ENCODE data around the gene GJB4. TPM values are rescaled to one million over a fixed set of nuclear protein-coding genes. Genes with fewer than 3 reads are reported as not detected.
"Not testable (repeated sequence)": the region's sequence is repeated elsewhere in the genome, so short reads cannot be mapped to it uniquely, and the experiment has no call there.

Gene GJB4
- not detected for total RNA-seq

GRCh38 chr1:34759503-34760357 is at the start of gene GJB4:
TSS of gene GJB4 (plus strand) at chr1:34759740. CDS start at chr1:34761255, 1,515 bp downstream.
- no peaks in the 10 kb centered on the region for H3K9me3 Mint-ChIP-seq
- H3K4me1 Mint-ChIP-seq (ENCODE audit: low read depth) = no peaks in the 10 kb centered on the region
- no peaks in the 10 kb centered on the region for H3K36me3 Mint-ChIP-seq (ENCODE audit: insufficient read depth in 2 of 2)
- H3K27ac Mint-ChIP-seq = no peak within 1 kb of the TSS
- ATAC-seq (replicated peaks in 1 of 2) = no peak
- peaks cover 10% of the 10 kb centered on the region for H3K27me3 Mint-ChIP-seq (ENCODE audit: low read depth)
- no peak for DNase-seq
- no peak within 1 kb of the TSS for H3K4me3 Mint-ChIP-seq

GRCh38 chr1:34710812-34711211 is 48.7 kb upstream of the GJB4 start:
- ATAC-seq (replicated peaks in 1 of 2) (no peak), DNase-seq (no peak)
- Mint-ChIP-seq H3K4me1 (ENCODE audit: low read depth) (no peaks in the 10 kb centered on the region), H3K36me3 (ENCODE audit: insufficient read depth in 2 of 2) (no peaks in the 10 kb centered on the region), H3K27ac (no peak overlapping the region), H3K27me3 (ENCODE audit: low read depth) (peaks cover 5% of the 10 kb centered on the region), H3K9me3 (no peaks in the 10 kb centered on the region), H3K4me3 (no peak overlapping the region)

DNA sequence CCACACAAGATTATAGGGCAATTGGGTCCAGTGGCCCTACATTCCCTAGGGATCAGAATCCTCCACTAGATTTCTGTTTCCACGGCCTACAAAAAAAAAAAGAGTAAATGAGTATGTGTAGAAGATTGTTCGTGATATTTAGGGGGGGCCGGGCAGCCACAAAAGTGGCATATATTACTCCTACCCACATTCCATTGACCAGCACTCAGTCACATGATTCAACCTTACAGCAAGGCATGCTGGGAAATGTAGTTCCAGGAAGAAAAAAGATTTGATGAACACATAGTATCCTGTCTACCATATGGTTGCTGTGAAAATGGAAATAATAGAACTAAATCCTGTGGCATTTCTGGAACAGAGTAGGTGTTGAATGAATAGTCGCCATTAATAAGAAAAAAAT is 48.1 kb upstream of the GJB4 start:
- DNase-seq (no peak), ATAC-seq (replicated peaks in 1 of 2) (no peak)
- Mint-ChIP-seq H3K36me3 (ENCODE audit: insufficient read depth in 2 of 2) (no peaks in the 10 kb centered on the region), H3K4me1 (ENCODE audit: low read depth) (no peaks in the 10 kb centered on the region), H3K27me3 (ENCODE audit: low read depth) (no peaks in the 10 kb centered on the region), H3K9me3 (no peaks in the 10 kb centered on the region), H3K27ac (no peak overlapping the region), H3K4me3 (no peak overlapping the region)

DNA sequence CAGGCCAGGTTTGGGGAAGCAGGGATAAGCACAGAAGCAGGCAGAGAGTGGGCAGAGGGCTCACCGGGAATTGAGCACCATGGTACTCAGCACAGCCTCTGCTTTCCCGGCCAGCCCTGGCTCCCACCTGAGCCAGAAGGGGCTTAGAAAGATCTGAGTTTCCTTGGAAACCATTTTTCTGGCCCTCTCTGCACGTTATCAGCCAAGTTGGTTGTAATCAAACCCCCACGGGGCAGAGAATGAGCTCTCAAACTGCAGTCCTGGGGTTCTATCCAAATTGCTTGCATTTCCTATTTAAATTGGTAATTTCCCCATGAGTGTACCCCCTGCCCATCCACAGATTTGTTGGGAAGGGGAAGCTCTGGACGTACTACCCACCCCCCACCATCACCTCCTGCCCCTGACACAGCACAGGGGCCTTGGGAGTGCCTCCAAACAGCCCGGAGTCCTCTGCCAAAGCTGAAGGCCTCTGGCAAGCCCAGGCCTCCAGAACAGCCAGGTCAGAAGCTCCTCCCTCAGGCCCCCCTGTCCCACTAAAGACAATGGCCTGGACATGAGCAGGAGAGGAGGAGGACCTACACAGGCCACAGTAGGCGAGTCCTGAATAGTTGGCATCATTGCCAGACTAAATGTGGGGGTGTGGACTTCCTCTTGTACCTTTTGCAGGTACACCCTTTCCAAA is 47.4 kb upstream of the GJB4 start:
- H3K4me3 Mint-ChIP-seq = no peak overlapping the region
- no peaks in the 10 kb centered on the region for H3K9me3 Mint-ChIP-seq
- DNase-seq (no peak), ATAC-seq (replicated peaks in 1 of 2) (no peak)
- H3K4me1 Mint-ChIP-seq (ENCODE audit: low read depth) = no peaks in the 10 kb centered on the region
- no peaks in the 10 kb centered on the region for H3K27me3 Mint-ChIP-seq (ENCODE audit: low read depth)
- no peak overlapping the region for H3K27ac Mint-ChIP-seq
- no peaks in the 10 kb centered on the region for H3K36me3 Mint-ChIP-seq (ENCODE audit: insufficient read depth in 2 of 2)

GRCh38 chr1:34713443-34713842 is 46.1 kb upstream of the GJB4 start:
- no peaks in the 10 kb centered on the region for H3K36me3 Mint-ChIP-seq (ENCODE audit: insufficient read depth in 2 of 2)
- H3K4me1 Mint-ChIP-seq (ENCODE audit: low read depth) = no peaks in the 10 kb centered on the region
- peaks cover 9% of the 10 kb centered on the region for H3K27me3 Mint-ChIP-seq (ENCODE audit: low read depth)
- ATAC-seq (replicated peaks in 1 of 2) (no peak), DNase-seq (no peak)
- H3K4me3 Mint-ChIP-seq = no peak overlapping the region
- no peaks in the 10 kb centered on the region for H3K9me3 Mint-ChIP-seq
- H3K27ac Mint-ChIP-seq = no peak overlapping the region

DNA sequence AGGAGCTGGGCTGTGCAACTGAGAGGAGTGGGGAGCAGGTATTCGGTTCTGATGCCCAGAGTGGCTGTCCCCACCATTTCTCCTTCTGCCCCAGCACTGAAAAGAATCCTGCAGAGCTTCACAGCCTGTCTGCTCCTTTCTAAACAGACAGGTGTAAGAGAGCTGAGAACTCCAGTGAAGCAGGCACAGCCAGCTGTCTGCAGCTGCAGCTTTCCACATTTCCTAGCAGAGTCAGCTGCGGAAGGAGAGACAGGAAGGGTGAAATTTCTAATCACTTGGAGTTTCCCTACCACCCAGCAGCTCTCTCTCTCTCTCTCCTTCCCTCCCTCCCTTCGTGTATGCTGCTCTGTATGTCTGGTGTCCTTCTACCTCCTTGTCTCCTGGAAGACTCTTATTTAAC is 45.2 kb upstream of the GJB4 start:
- ATAC-seq (replicated peaks in 1 of 2) = no peak
- DNase-seq = no peak
- H3K4me1 Mint-ChIP-seq (ENCODE audit: low read depth) = no peaks in the 10 kb centered on the region
- H3K36me3 Mint-ChIP-seq (ENCODE audit: insufficient read depth in 2 of 2) = no peaks in the 10 kb centered on the region
- H3K27me3 Mint-ChIP-seq (ENCODE audit: low read depth) = peaks cover 9% of the 10 kb centered on the region
- no peak overlapping the region for H3K4me3 Mint-ChIP-seq
- no peak overlapping the region for H3K27ac Mint-ChIP-seq
- no peaks in the 10 kb centered on the region for H3K9me3 Mint-ChIP-seq

GRCh38 chr1:34715139-34715538 is 44.4 kb upstream of the GJB4 start:
- H3K9me3 Mint-ChIP-seq = no peaks in the 10 kb centered on the region
- H3K36me3 Mint-ChIP-seq (ENCODE audit: insufficient read depth in 2 of 2) = no peaks in the 10 kb centered on the region
- DNase-seq (no peak), ATAC-seq (replicated peaks in 1 of 2) (no peak)
- no peak overlapping the region for H3K4me3 Mint-ChIP-seq
- H3K4me1 Mint-ChIP-seq (ENCODE audit: low read depth) = no peaks in the 10 kb centered on the region
- no peak overlapping the region for H3K27ac Mint-ChIP-seq
- H3K27me3 Mint-ChIP-seq (ENCODE audit: low read depth) = peaks cover 9% of the 10 kb centered on the region

DNA sequence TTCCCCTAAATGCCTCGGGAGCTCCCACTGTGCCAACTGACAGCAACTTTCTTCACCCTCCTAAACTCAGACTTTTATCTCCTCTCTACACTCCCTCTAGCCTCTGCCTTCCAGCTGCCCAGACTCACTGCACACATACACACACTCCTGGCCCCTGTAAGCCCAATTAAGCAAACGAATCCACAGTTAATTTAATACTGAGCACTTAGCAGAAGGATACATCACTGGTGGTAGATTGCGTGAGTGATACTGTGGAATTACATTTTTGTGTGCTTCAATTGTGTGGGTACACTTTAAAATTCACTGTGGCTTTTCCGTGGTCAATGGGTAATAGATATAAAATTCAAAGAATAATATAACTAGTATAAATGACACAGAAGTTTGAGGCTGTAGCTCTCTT is 38.3 kb upstream of the GJB4 start:
- DNase-seq (no peak), ATAC-seq (replicated peaks in 1 of 2) (no peak)
- no peaks in the 10 kb centered on the region for H3K4me1 Mint-ChIP-seq (ENCODE audit: low read depth)
- no peak overlapping the region for H3K4me3 Mint-ChIP-seq
- H3K9me3 Mint-ChIP-seq = no peaks in the 10 kb centered on the region
- peaks cover 35% of the 10 kb centered on the region for H3K27me3 Mint-ChIP-seq (ENCODE audit: low read depth)
- H3K27ac Mint-ChIP-seq = no peak overlapping the region
- H3K36me3 Mint-ChIP-seq (ENCODE audit: insufficient read depth in 2 of 2) = no peaks in the 10 kb centered on the region

DNA sequence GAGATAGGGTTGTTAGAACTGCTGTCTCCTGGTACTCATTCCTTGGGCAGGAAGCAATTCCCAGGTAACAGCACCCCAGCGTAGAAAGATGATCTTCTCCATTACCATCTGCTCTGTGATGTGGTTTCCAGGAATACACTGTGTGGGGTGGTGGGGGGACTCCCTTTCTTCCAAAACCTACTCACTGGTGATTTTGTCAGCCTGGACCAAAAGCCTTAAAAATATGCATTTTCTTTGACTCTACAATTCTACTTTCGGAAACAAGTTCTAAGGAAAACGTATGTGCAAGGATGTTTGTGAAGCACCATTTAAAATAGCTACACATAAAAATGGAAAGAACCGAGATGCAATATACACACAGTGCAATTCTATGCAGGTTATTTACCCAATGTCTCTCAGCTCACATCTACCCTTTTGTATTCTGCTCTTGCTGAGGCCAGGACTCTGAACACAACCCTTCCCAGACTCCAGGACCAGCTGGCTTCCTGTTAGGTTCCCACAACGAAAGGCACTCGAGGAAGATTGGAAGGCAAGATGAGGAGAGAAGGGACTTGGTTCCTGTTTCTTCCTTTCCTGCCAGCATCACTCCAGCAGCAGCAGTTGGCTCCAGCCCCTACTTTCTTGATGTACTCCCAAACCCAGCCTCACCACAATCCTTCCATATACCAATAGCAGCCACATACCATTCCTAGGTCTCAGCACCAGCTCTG is 37.7 kb upstream of the GJB4 start:
- Mint-ChIP-seq H3K27ac (no peak overlapping the region), H3K4me3 (no peak overlapping the region), H3K4me1 (ENCODE audit: low read depth) (no peaks in the 10 kb centered on the region)

DNA sequence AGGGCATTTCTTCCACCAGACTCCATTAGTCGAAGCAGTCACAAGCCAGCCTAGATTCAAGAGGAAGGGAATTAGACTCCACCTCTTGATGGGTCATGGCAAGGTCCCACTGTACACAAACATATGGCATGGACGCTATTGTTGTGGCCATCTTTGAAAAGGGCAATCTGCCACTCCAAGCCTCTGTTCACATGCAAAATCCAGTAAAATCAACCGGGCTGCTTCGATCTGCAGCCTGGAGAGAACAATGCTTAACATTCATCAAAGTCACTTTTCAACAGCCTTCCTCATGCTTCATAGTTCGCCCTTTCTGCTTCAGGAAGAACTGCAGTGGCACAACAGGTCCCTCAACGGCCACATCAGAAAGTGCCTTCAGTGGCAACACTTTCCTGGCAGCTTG is 32.7 kb upstream of the GJB4 start:
- ATAC-seq (replicated peaks in 1 of 2) (no peak), DNase-seq (no peak)
- Mint-ChIP-seq H3K4me1 (ENCODE audit: low read depth) (no peaks in the 10 kb centered on the region), H3K36me3 (ENCODE audit: insufficient read depth in 2 of 2) (no peaks in the 10 kb centered on the region), H3K9me3 (no peaks in the 10 kb centered on the region), H3K27me3 (ENCODE audit: low read depth) (peaks cover 33% of the 10 kb centered on the region), H3K4me3 (no peak overlapping the region), H3K27ac (no peak overlapping the region)

More for the DNA sequence above, 37.7 kb upstream of the GJB4 start:
- Mint-ChIP-seq H3K27me3 (ENCODE audit: low read depth) (peaks cover 39% of the 10 kb centered on the region), H3K36me3 (ENCODE audit: insufficient read depth in 2 of 2) (no peaks in the 10 kb centered on the region), H3K9me3 (no peaks in the 10 kb centered on the region)
- DNase-seq (no peak), ATAC-seq (replicated peaks in 1 of 2) (no peak)

DNA sequence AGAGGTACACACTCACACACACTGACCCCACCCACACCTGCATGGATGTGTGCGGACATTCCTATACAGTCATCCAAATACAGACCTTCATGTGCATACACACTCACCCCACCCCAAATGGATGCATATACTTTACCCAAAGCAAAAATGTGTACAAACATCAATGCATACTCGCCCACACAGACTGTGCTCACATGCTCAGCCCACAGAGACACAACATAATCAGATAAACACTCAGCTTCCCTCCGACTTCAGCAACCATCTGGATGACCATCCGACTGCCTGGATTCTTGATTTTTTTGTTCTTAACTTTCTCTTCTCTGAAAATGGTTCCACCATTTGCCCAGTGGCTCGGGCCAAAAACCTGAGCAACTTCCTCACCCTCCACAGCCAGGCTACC is 29.1 kb upstream of the GJB4 start:
- H3K9me3 Mint-ChIP-seq = no peaks in the 10 kb centered on the region
- H3K36me3 Mint-ChIP-seq (ENCODE audit: insufficient read depth in 2 of 2) = no peaks in the 10 kb centered on the region
- ATAC-seq (replicated peaks in 1 of 2) (no peak), DNase-seq (no peak)
- H3K4me3 Mint-ChIP-seq = no peak overlapping the region
- H3K4me1 Mint-ChIP-seq (ENCODE audit: low read depth) = no peaks in the 10 kb centered on the region
- no peak overlapping the region for H3K27ac Mint-ChIP-seq
- peaks cover 23% of the 10 kb centered on the region for H3K27me3 Mint-ChIP-seq (ENCODE audit: low read depth)

GRCh38 chr1:34732831-34733230 is 26.7 kb upstream of the GJB4 start:
- not testable (repeated sequence) for H3K36me3 Mint-ChIP-seq (ENCODE audit: insufficient read depth in 2 of 2); H3K9me3 Mint-ChIP-seq; H3K27me3 Mint-ChIP-seq (ENCODE audit: low read depth); H3K27ac Mint-ChIP-seq; DNase-seq; ATAC-seq (replicated peaks in 1 of 2); H3K4me3 Mint-ChIP-seq; H3K4me1 Mint-ChIP-seq (ENCODE audit: low read depth)

- no peak for ATAC-seq (replicated peaks in 1 of 2)
- Mint-ChIP-seq H3K9me3 (no peaks in the 10 kb centered on the region), H3K36me3 (ENCODE audit: insufficient read depth in 2 of 2) (no peaks in the 10 kb centered on the region), H3K4me1 (ENCODE audit: low read depth) (no peaks in the 10 kb centered on the region), H3K27ac (no peak overlapping the region), H3K4me3 (no peak overlapping the region), H3K27me3 (ENCODE audit: low read depth) (peaks cover 5% of the 10 kb centered on the region)
- no peak for DNase-seq
Observed at GRCh38 chr1:34736692-34737091, 22.8 kb upstream of the GJB4 start.
